Measurements from ENCODE around the gene NPAS4.

DNA sequence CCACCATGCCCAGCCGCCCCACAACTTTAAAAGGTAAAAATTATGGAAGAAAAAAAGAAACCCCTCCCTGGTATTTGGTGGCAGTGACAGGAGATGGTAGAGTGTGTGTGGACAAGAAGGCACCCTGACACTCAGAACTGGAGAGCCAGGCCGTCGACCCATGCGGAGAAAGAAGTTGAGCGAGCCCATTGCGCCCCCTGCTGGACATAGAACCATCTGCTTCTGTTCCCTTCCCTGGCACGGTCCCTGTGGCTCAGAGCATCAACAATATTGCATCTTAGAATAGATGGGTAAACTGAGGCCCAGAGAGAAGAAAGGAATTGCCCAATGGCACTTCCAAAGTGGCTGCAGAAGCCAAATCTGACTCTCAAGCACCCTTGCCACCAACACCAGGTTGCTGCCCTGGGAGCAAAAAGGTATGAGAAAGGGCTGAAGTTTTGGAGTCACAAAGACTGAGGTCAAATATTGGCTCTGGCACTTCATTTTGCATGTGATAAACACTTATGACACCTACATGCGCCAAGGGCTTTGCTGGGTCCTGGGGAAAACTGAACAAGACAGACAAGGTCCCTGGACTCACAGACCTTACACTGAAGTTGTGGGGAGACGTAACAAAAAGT is 9.3 kb downstream of the NPAS4 start:
- TF ChIP-seq, protein P1, sequence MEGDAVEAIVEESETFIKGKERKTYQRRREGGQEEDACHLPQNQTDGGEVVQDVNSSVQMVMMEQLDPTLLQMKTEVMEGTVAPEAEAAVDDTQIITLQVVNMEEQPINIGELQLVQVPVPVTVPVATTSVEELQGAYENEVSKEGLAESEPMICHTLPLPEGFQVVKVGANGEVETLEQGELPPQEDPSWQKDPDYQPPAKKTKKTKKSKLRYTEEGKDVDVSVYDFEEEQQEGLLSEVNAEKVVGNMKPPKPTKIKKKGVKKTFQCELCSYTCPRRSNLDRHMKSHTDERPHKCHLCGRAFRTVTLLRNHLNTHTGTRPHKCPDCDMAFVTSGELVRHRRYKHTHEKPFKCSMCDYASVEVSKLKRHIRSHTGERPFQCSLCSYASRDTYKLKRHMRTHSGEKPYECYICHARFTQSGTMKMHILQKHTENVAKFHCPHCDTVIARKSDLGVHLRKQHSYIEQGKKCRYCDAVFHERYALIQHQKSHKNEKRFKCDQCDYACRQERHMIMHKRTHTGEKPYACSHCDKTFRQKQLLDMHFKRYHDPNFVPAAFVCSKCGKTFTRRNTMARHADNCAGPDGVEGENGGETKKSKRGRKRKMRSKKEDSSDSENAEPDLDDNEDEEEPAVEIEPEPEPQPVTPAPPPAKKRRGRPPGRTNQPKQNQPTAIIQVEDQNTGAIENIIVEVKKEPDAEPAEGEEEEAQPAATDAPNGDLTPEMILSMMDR (IDR thresholded peaks at IDR 0.05; ENCODE audit: low read depth, low read length), result peak; percentile 96
- TF ChIP-seq EZH2phosphoT487 (IDR thresholded peaks at IDR 0.05; ENCODE audit: low read depth), result no peak

Measured in OCI-LY3 (cell line).